ENCODE measurements around the gene SLC30A4. TPM values are rescaled to one million over a fixed set of nuclear protein-coding genes. Genes with fewer than 3 reads are reported as not detected.

SLC30A4 gene
- total RNA-seq, 1 experiment from 2014 or later = 2.7 TPM

DNA sequence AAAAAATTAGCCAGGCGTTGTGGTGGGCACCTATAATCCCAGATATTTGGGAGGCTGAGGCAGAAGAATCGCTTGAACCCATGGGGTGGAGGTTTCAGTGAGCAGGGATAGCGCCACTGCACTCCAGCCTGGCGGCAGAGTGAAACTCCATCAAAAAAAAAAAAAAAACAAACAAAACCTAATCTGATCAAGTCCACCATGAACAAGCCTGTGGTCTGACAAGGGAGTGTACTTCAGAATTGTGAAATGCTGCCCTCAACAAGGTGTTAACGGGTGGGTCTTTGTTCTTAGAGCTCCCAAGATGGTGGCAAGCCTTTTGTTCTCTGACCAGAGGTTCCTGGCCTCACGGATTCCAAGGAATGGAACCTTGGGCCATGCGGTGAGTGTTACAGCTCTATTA is 24.2 kb upstream of the SLC30A4 start:
- CTCF ChIA-PET = no interaction called here
- no TSS peak for BruUV-seq (replicated peaks)
- Histone ChIP-seq H3K4me1 (replicated peaks; ENCODE audit: insufficient read depth) (no peaks in the 10 kb centered on the region), H3K4me2 (no peak overlapping the region), H3K36me3 (ENCODE audit: low read depth) (no peaks in the 10 kb centered on the region), H3K27me3 (ENCODE audit: insufficient read depth, low read depth) (no peaks in the 10 kb centered on the region), H3K79me2 (ENCODE audit: low read depth) (no peaks in the 10 kb centered on the region), H4K20me1 (ENCODE audit: insufficient read depth) (no peaks in the 10 kb centered on the region), H3K27ac (no peak overlapping the region), H3F3A (ENCODE audit: insufficient read depth, low read depth) (no peaks in the 10 kb centered on the region), H3K4me3 (no peak overlapping the region), H3K9me2 (ENCODE audit: insufficient read depth) (no peaks in the 10 kb centered on the region), H2AFZ (no peak overlapping the region), H3K9me3 (ENCODE audit: insufficient read depth, low read depth) (no peaks in the 10 kb centered on the region)
- intact Hi-C loops (cut with micrococcal nuclease; ENCODE audit: unreplicated experiment) = no loop called here
- TF ChIP-seq EZH2 (IDR thresholded peaks at IDR 0.05; ENCODE audit: low read depth) = no peak
- TF ChIP-seq, protein P1, sequence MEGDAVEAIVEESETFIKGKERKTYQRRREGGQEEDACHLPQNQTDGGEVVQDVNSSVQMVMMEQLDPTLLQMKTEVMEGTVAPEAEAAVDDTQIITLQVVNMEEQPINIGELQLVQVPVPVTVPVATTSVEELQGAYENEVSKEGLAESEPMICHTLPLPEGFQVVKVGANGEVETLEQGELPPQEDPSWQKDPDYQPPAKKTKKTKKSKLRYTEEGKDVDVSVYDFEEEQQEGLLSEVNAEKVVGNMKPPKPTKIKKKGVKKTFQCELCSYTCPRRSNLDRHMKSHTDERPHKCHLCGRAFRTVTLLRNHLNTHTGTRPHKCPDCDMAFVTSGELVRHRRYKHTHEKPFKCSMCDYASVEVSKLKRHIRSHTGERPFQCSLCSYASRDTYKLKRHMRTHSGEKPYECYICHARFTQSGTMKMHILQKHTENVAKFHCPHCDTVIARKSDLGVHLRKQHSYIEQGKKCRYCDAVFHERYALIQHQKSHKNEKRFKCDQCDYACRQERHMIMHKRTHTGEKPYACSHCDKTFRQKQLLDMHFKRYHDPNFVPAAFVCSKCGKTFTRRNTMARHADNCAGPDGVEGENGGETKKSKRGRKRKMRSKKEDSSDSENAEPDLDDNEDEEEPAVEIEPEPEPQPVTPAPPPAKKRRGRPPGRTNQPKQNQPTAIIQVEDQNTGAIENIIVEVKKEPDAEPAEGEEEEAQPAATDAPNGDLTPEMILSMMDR (conservative IDR thresholded peaks at IDR 0.05) = no peak
- no peak for DNase-seq
- POLR2A ChIA-PET (ENCODE audit: unreplicated experiment) = no interaction called here

DNA sequence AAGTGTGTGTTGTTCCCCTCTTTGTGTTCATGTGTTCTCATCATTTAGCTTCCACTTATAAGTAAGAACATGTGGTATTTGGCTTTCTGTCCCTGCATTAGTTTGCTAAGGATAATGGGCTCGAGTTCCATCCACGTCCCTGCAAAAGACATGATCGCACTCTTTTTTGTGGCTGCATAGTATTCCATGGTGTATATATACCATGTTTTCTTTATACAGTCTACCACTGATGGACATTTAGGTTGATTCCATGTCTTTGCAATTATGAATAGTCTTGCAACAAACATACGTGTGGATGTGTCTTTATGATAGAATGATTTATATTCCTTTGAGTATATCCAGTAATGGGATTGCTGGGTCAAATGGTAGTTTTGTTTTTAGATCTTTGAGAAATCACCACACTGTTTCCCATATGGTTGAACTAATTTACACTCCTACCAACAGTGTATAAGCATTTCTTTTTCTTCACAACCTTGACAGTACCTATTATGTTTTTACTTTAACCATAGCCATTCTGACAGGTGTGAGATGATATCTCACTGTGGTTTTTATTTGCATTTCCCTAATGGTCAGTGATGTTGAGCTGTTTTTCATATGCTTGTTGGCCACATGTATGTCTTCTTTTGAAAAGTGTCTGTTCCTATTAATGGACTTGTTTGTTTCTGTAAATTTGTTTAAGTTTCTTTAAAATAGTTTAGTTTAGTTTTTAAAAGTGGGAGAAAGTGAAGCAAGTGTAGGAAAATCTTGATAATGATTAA is 21.9 kb upstream of the SLC30A4 start:
- Histone ChIP-seq H3K9me3 (ENCODE audit: insufficient read depth, low read depth) (no peaks in the 10 kb centered on the region), H3K27ac (no peak overlapping the region), H3K79me2 (ENCODE audit: low read depth) (no peaks in the 10 kb centered on the region), H3K36me3 (ENCODE audit: low read depth) (no peaks in the 10 kb centered on the region), H3K4me1 (replicated peaks; ENCODE audit: insufficient read depth) (no peaks in the 10 kb centered on the region), H2AFZ (no peak overlapping the region), H3K9me2 (ENCODE audit: insufficient read depth) (no peaks in the 10 kb centered on the region), H3K4me2 (no peak overlapping the region), H3K27me3 (ENCODE audit: insufficient read depth, low read depth) (no peaks in the 10 kb centered on the region), H3K4me3 (no peak overlapping the region), H3F3A (ENCODE audit: insufficient read depth, low read depth) (no peaks in the 10 kb centered on the region), H4K20me1 (ENCODE audit: insufficient read depth) (no peaks in the 10 kb centered on the region)
- intact Hi-C loops (cut with micrococcal nuclease; ENCODE audit: unreplicated experiment) = no loop called here
- DNase-seq = no peak
- ChIA-PET POLR2A (ENCODE audit: unreplicated experiment) (no interaction called here), CTCF (interaction anchor here (0.7 kb wide), 1 partner anchor 251 kb away, joined by 4 read pairs; no protein-coding TSS in a partner anchor)
- TF ChIP-seq, protein P1 (conservative IDR thresholded peaks at IDR 0.05) = no peak
- no peak for TF ChIP-seq EZH2 (IDR thresholded peaks at IDR 0.05; ENCODE audit: low read depth)
- BruUV-seq (replicated peaks) = no TSS peak

DNA sequence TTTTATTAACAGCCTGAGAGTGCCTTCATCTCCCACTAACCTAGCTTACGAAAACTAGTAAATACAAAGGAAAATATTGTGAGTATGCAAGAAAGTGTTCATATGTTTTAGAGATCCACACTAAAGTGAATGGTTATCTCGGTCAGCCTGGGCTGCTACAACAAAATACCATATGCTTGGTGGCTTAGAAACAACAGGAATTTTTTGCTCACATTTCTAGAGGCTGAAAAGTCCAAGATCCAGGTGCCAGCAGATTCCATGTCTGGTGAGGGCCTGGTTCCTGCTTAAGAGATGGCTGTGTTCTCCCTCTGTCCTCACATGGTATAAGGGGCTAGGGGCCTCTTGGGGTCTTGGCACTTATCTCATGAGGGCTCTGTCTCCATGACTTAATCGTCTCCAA is 20.5 kb upstream of the SLC30A4 start:
- Histone ChIP-seq H3K36me3 (ENCODE audit: low read depth) (no peaks in the 10 kb centered on the region), H3K4me3 (no peak overlapping the region), H3K27me3 (ENCODE audit: insufficient read depth, low read depth) (no peaks in the 10 kb centered on the region), H3K27ac (no peak overlapping the region), H4K20me1 (ENCODE audit: insufficient read depth) (no peaks in the 10 kb centered on the region), H3F3A (ENCODE audit: insufficient read depth, low read depth) (no peaks in the 10 kb centered on the region), H2AFZ (no peak overlapping the region), H3K4me1 (replicated peaks; ENCODE audit: insufficient read depth) (no peaks in the 10 kb centered on the region), H3K9me3 (ENCODE audit: insufficient read depth, low read depth) (no peaks in the 10 kb centered on the region), H3K4me2 (no peak overlapping the region), H3K9me2 (ENCODE audit: insufficient read depth) (no peaks in the 10 kb centered on the region), H3K79me2 (ENCODE audit: low read depth) (no peaks in the 10 kb centered on the region)
- no peak for TF ChIP-seq EZH2 (IDR thresholded peaks at IDR 0.05; ENCODE audit: low read depth)
- TF ChIP-seq, protein P1 (conservative IDR thresholded peaks at IDR 0.05) = no peak
- POLR2A ChIA-PET (ENCODE audit: unreplicated experiment) = no interaction called here
- no peak for DNase-seq
- no TSS peak for BruUV-seq (replicated peaks)
- CTCF ChIA-PET = no interaction called here
- intact Hi-C loops (cut with micrococcal nuclease; ENCODE audit: unreplicated experiment) = no loop called here

Measured in PC-9 (cell line).